Skeletal muscle cell (primary cell): Measurements from ENCODE around the gene MBTPS2.

Experiments used
- DNase-seq: peaks from one replicate; pipeline ENCODE4 v3.0.0-alpha.2; 2010; ENCODE audit warnings: low read depth
- H3K4me3 ChIP-seq: 2 replicates; pipeline ENCODE4 v1.5.1; 2011; ENCODE audit warnings: low read depth, mild to moderate bottlenecking, control low read depth, low read length, moderate library complexity

MBTPS2 gene

DNA sequence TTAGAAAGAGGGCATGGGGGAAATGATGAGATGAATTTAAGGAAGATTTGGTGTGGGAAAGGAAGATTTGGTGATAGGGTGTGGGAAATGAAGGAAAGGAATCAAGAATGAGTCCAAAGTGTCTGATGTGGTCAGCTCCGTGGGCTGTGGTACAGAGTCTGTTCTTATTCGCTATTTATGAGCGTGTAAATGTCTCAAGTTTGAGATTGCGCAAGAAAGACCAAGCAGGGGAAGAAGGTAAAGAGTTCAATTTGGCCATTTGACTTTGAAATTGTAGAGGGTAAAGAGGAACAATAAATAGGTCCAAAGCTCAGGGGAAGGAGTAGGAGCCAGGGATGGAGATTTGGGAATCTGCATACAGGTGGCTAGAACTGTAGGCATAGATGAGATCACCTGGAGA, 89.8 kb downstream of the MBTPS2 start:
- H3K4me3 ChIP-seq, result no peak overlapping the region
- DNase-seq, result no peak

DNA sequence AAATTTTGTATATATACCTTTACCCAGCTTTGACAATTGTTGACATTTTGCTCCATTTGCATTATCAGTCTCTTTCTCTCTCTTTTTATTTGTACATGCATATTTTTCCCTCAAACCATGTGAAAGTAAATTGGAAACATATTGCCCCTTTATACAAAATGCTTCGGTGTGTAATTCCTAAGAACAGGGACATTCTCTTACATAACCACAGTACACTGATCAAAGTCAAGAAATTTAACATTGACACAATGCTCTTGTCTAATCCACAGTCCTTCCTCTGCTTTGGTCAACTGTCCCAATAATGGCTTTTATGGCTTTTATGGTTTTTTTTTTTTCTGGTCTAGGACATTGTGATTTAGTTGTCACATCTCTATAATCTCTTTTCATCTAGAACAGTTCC, 91.6 kb downstream of the MBTPS2 start:
- no peak overlapping the region for H3K4me3 ChIP-seq
- DNase-seq, result no peak

DNA sequence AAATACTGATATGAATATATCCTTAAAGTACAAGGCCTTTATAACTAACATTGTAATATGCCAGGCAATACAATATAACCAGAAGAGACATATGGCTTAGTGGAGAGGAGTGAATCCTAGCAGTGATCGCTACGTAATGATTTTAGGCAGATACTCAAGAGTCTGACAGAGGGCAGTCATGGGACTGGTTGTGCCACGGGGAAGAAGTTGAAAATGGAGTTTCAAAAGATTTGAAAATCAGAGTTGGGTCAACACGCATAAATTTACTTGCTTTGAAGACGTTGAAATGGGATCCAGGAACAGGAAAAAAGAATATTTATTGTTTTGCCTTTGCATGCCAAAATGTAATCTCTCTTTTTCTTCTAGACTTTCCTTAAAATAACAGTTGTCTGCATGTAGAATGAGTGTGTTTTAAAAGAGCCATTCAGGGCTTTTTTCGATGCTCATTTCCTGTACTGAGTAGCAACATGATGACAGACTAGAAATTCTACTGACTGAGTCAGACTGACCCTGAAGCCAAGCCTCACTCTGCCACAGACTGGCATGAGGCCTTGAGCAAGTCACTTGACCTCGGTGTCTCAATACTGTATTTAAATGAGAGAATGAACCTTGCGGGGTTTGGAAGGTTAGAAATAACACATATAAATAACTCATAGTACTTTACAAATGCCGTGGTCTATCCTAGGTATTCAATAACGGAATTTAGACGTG, 93.0 kb downstream of the MBTPS2 start:
- H3K4me3 ChIP-seq, result no peak overlapping the region
- peak; percentile 86 for DNase-seq

DNA sequence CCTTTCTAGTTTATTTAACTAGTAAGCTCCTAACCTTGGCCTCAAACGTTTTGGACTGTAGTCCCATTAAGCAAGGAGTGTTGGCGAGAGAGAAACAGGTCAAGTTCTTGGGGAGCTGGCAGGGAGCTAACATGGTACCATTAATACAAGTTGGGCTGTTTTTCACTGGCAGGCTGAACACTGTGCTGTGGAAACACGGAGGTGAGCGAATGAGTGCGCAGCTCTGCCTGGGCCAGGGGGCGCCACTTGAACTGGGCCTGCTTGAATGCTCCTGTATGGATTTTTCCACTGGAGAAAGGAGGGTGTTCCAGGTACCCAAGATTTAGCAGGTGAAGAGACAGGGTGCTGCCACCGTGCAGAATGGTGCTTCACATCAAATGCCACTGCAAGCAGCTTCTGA, 93.7 kb downstream of the MBTPS2 start:
- no peak for DNase-seq
- no peak overlapping the region for H3K4me3 ChIP-seq

DNA sequence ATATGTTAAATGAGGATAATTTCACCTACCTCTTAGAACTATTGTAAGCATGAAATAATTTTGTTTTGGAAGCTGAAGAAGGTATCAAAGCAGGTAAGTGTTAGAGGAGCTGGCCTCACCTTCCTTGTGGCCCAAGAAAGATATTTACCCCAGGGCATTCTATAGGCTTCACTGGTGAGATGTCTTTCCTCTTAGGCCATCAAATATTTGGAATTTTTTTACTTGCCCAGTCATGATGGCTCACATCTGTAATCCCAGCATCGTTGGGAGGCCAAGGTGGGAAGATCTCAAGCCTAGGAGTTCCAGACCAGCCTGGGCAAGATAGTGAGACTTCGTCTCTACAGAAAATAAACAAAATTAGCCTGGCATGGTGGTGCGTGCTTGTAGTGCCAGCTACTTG, 95.0 kb downstream of the MBTPS2 start:
- no peak for DNase-seq
- no peak overlapping the region for H3K4me3 ChIP-seq
